HTR-8/SVneo (cell line): ENCODE measurements around the gene NCKAP5.
A peak's percentile ranks its signal among the peaks of the same experiment; 100 is the strongest.

Experiments used
- DNase-seq: peaks from one replicate; pipeline ENCODE4 v3.0.0; 2011; ENCODE audit warnings: low spot score, mixed read lengths; ENCODE audit not compliant: insufficient read length
- FAIRE-seq: peaks from 2 replicates; lab custom pipeline; 2011; peaks lifted over from hg19 to GRCh38; lab: Jason Lieb, UNC

NCKAP5 gene

GRCh38 chr2:133314795-133315194 is 253.5 kb downstream of the NCKAP5 start:
- DNase-seq = no peak
- FAIRE-seq = no peak

DNA sequence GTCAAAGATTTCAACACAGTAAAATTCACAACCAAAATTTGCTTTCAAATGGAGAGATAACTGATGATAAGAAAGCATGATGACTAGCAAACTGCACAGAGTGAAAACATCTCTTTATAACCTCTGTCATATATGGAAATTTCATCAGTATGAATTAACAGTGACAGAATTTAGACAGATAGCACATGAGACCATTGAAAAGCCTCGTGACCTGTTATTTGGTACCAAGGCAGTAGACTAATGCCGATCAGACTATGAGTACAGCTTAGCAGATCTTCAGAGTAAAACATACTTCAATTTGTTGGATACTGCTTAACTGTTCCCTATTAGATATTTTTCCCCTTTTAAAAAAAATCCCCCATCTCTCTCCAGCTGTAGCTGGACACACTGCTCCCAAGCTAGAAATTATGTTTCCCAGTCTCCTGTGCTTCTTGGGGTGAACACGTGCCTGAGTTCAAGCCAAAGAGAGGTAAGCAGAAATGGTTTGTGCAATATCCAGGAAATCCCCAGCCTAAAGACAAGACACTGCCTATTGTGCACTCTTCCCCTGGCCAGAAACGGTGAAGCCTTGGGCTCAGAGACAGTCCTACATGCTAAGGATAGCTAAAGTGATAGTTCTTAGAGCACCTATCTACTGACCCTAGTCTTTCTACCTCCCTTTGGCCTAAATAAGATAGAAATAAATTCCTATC is 256.1 kb downstream of the NCKAP5 start:
- no peak for FAIRE-seq
- DNase-seq = no peak

DNA sequence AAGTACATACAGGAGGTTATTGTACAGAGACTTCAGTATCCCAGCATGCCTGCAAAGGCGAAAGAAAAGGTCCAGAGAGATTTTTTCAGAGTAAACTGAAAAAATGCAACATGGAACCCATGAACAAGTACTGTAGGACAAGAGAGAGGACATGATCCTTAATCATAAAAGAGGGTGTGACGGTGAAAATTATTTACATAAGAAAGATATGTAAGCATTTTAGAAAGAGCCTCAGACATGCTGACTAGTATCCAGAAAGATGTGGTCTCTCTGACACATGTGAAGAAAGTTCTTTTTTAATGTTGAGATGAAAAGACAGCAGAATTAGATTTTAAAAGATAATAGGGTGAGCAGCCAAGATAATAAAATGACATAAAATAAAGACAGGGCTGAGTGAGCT is 262.0 kb downstream of the NCKAP5 start:
- DNase-seq (no peak), FAIRE-seq (no peak)

DNA sequence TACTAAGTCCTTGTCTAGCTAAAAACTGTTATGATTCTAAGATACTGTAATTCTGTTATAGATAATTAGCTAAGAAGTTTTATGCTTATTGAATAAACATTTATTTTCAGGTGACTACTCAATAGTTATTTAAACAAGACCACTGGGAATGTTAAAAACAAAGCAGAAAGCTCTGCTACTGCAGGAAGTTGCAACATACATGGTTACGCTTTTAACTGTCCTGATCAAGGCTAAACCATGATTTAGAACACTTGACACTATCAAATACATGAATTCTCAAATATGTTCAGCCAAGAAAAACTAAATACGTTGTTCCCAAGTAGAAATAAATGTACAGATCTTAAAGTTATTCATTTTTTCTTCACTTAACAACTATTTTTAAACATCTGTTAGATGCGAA is 263.9 kb downstream of the NCKAP5 start:
- no peak for FAIRE-seq
- no peak for DNase-seq

- DNase-seq (no peak), FAIRE-seq (no peak)
Observed at GRCh38 chr2:133303150-133303549, 265.1 kb downstream of the NCKAP5 start.

GRCh38 chr2:133296401-133296800 is 271.9 kb downstream of the NCKAP5 start:
- DNase-seq (no peak), FAIRE-seq (no peak)

DNA sequence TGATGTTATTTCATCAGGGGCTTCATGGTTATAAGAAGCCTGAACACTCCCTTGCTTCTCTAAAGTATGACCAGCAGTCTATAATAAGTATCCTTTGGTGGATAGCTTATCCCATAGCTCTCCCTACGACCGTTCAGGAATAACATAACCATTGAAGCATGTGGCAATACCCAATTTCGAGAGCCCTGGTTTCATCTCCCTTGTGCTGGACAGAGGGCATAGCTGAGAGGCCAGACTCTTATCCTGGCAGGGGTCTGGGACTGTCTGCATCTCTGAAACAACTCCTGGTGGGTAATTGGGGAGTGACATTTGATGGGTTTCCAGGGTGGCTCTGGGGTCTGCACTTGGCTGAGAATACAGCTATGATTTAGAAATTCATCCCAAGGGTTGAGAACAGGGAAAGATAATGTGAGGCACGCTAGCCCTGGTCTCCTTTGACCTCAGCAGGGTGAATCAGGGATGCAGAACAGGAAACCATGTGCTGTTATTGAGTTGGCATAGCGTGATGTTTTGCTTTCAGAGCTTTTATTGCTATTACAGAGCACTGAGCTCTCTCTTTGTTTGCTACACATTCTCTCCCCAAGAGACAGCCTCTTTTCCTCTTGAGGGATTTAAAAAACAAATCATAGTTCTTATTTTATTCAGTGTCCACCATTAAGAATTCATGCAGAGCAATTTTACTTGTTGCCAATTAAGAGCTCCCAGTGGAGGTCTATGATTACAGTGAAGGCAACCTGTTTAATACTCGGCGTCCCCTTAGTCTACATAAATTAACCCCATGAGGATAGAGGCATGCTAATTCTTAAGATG is 274.5 kb downstream of the NCKAP5 start:
- DNase-seq = no peak
- FAIRE-seq = no peak

DNA sequence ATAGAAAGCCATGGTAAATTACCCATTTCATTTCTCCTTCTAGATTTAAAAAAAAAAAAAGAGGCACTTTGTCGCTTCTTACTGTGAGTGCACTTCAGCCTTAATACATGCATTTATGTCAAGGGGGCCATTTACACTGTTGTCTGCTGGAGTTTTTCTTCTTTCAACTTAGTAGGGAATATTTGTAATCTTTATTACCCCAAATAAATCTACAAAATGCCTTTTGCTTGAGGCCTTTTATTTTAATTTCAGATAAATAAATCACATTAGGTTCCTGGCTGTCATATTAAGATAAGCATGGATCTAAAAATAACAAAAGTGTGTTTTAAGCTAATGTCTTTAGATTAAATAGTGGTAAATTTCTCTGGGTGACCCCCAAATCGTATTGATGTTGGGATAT is 276.0 kb downstream of the NCKAP5 start:
- DNase-seq (no peak), FAIRE-seq (no peak)

DNA sequence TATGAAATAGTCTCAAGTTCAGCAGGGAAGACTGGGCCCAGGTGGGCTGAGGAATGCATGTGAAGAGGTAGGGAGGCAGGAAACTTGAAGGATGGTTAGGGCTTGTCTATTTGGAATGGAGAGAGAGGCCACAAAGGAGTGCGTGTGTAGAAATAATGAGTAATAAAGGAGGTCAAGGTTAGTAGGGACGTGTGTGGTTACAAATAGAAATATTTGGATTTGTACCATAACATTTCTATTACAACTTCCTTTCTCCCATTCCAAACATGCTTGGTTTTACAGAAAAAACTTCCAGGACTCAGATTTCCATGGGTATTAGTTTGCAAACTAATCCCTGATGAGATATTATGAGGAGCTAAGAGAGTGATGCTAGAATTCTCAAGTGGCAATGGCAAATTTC is 280.6 kb downstream of the NCKAP5 start:
- FAIRE-seq (no peak), DNase-seq (peak; percentile 47)

DNA sequence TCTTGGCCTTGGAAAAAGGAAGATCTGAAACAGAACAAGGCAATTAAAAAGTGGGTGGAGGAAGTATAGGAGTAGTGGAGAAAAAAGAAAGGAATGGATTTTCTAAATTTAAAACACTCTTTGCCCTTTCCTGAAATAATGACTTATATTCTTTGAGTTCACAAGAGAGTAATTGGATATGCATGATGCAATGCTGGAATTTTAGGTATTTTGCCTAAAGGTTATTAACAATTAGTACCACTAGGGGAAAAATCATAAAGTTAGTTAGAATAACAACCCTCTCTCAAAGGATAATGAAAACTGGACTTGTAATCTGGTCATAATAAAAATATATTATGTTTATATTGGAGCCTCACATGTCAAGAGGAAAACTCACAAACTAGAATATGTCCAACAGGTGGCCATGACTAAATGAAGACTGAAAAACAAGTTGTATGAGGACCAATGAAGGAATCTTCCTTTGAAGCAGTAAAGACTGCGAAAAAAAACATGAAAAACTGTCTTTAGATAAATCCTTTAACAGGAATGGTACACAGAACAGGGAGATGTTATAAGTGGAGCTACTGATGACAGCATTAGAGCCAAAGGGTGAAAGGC is 281.8 kb downstream of the NCKAP5 start:
- DNase-seq (peak; percentile 34), FAIRE-seq (no peak)

DNA sequence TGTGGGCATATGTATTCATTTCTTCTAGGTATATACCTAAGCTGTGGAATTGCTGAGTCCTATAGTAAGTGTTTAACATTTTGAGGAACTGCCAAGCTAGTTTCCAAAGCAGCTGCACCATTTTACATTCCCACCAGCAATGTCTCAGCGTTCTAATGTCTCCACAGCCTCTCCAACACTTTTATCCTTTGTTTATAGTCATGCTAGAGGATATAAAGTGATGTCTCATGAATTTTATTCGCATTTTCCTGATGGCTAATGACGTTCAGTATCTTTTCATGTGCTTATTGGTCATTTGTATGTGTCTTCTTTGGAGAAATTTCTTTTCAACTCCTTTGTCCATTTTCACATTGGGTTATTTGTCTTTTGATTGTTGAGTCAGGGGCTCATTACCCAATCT is 295.2 kb downstream of the NCKAP5 start:
- no peak for DNase-seq
- no peak for FAIRE-seq

DNA sequence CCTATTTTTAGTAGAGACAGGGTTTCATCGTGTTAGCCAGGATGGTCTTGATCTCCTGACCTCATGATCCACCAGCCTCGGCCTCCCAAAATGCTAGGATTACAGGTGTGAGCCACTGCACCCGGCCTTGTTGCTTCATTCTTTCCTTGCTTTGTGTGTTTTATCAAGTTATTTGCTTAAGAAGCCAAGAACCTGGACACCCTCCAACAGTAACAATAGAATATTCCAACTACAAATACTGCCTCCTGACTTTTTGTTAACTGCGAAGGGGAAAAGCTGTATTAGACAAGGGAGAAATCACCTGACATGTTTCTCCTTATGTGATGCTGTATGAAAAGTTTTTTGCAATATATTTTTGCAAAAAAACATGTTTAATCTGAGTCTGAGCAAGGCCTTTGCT is 297.2 kb downstream of the NCKAP5 start:
- DNase-seq (no peak), FAIRE-seq (no peak)

- FAIRE-seq = no peak
Observed at GRCh38 chr2:133270550-133270949, 297.7 kb downstream of the NCKAP5 start.

DNA sequence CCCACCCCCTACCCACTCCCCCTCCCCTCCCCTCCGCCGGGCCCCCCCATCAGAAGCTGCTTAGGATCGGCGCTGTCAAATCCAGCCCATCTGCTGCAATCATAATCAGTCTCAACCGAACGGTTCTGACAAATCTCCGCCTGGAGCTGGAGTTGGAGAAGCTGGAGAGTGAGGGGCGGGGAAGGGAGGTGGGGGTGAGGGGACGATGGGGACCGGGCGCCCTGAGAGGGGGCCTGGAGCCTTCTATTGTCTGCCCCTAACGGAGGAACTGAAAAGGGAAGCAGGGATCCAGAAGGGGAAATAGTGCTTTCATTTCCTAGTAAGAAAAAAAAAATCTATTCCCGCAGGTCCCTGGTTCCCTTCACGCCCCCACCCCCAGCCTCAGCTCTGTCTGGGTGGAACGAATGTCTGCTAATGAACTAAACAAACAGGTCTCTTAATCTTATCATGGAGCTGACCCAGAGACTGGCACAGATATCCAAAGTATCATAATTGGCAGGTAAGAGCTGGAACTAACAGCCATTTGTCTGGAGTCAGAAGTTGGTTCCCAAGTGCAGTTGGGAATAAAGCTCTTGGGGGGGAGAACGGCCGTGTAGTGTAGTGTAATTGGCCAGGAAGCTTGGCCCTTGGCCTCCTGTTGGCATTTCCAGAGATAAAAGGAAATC is 301.2 kb downstream of the NCKAP5 start:
- no peak for FAIRE-seq
- DNase-seq = peak; percentile 43

More at GRCh38 chr2:133270550-133270949, 297.7 kb downstream of the NCKAP5 start:
- DNase-seq = no peak

- DNase-seq (peak; percentile 45), FAIRE-seq (peak; percentile 13)
Observed at GRCh38 chr2:133266041-133266925, 302.0 kb downstream of the NCKAP5 start.

- DNase-seq = peak; percentile 63
Observed at GRCh38 chr2:133265432-133265949, 302.8 kb downstream of the NCKAP5 start.

GRCh38 chr2:133264989-133265401 is 303.3 kb downstream of the NCKAP5 start:
- FAIRE-seq = no peak
- DNase-seq = no peak

More at GRCh38 chr2:133265432-133265949, 302.8 kb downstream of the NCKAP5 start:
- FAIRE-seq = peak; percentile 84

DNA sequence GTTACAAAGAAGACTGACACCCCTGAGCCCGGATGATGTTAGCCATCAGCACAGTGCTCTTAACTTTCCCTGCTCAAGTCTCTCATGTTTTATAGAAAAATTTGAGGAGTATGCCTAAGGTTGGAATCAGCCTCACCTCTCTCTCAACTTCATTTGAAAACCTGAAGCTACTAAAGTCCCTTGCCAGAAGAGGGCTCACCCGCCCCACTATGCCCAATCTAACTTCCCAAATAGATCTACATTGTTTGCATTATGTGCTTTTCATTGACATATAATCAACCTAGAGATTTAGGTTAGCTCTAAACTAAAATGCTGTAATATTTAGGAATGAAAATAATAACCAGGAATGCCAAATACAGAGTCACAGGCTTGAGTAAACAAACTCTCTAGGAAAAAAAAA is 305.4 kb downstream of the NCKAP5 start:
- FAIRE-seq = no peak
- DNase-seq = peak; percentile 10

DNA sequence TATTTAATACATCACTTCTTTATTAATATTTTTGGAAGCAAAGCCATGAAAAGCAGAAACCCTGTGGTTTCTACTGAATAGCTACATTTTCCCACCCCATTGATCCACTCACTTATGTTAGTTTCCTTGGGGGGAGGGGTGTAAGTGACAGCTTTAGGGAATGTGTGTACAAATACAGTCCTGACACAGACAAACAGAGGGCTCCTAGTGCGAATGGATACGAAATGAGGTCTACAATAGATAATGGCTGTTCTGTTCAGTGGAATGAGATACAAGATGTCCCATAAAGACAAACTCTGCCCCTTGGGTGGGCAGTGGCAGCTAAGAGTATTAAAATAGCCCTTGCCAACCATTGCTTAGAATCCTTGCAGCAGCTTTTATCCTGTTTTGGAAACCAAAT is 312.9 kb downstream of the NCKAP5 start:
- DNase-seq = no peak
- no peak for FAIRE-seq
